ENCODE measurements around the gene CHKB. TPM values are rescaled to one million over a fixed set of nuclear protein-coding genes. Genes with fewer than 3 reads are reported as not detected.

Gene CHKB
- total RNA-seq, result 10 to 100 TPM; 31.7 to 60.1 (median 39.9) TPM
- polyA plus RNA-seq, result 100 to 1,000 TPM in 1 of 2 donors, 10 to 100 TPM in 1; 27.1 to 251 TPM
- long read RNA-seq, donor 1, transcript CHKB-212 (9 exons, 2,069 nt), result major isoform, 19 of 75 reads
- long read RNA-seq, donor 1, transcript CHKB-201 (11 exons, 1,638 nt), result minor isoform, 15 of 75 reads
- long read RNA-seq, donor 1, transcript CHKB-208 (8 exons, 2,114 nt), result minor isoform, 6 of 75 reads
- long read RNA-seq, donor 1, partial matches to known transcripts, result 26 of 75 reads
- long read RNA-seq, donor 1, other reads (novel, unspliced or antisense), result 9 of 75 reads
- long read RNA-seq, donor 2, transcript CHKB-201 (11 exons, 1,638 nt), result minor isoform, 13 of 64 reads
- long read RNA-seq, donor 2, transcript CHKB-208 (8 exons, 2,114 nt), result minor isoform, 6 of 64 reads
- long read RNA-seq, donor 2, transcript CHKB-212 (9 exons, 2,069 nt), result major isoform, 16 of 64 reads
- long read RNA-seq, donor 2, partial matches to known transcripts, result 16 of 64 reads
- long read RNA-seq, donor 2, other reads (novel, unspliced or antisense), result 10 of 64 reads
- long read RNA-seq, donor 3, transcript CHKB-201 (11 exons, 1,638 nt), result major isoform, 23 of 28 reads
- long read RNA-seq, donor 3, partial matches to known transcripts, result 2 of 28 reads
- long read RNA-seq, donor 3, other reads (novel, unspliced or antisense), result 1 of 28 reads

GRCh38 chr22:50582493-50583293 is at the start of gene CHKB:
Gene CHKB (minus strand): TSS chr22:50582849. CDS start chr22:50582781, 68 bp downstream.
- intact Hi-C loops (cut with DNase I), result loop anchor here in 3 of 10 donors (2.0 to 5.0 kb wide), 3 partner anchors 20 to 60 kb away; partner anchors contain the start of gene SYCE3 (in 1 of the 3)
- TF ChIP-seq CTCF (IDR thresholded peaks at IDR 0.05), result peak in 1 of 9 donors; percentile 43
- H3K36me3 ChIP-seq, result peaks cover 0 to 29% (median 6%) of the 10 kb centered on the region in 9 donors
- peaks cover 5 to 48% (median 37%) of the 10 kb centered on the region in 9 donors for H3K4me1 ChIP-seq
- peak; percentile 94 to 98 (median 97) for ATAC-seq
- DNase-seq, result peak; percentile 99
- 0% methylated on average over 86 to 96 of the region's 96 CpGs for WGBS, 2 donors
- H3K27me3 ChIP-seq, result no peaks in the 10 kb centered on the region
- peak within 1 kb of the TSS; percentile 96 to 100 (median 97) for H3K27ac ChIP-seq
- H3K4me3 ChIP-seq, result peak within 1 kb of the TSS; percentile 58 to 88 (median 78)
- no peaks in the 10 kb centered on the region for H3K9me3 ChIP-seq

- WGBS, 2 donors, result 91 to 95% methylated on average over 5 of the region's 5 CpGs
- Histone ChIP-seq H3K4me3 (no peak overlapping the region), H3K27ac (no peak overlapping the region), H3K36me3 (peaks cover 0 to 9% (median 0%) of the 10 kb centered on the region in 9 donors), H3K4me1 (peaks cover 7 to 34% (median 24%) of the 10 kb centered on the region in 9 donors), H3K9me3 (no peaks in the 10 kb centered on the region), H3K27me3 (no peaks in the 10 kb centered on the region)
- intact Hi-C loops (cut with DNase I), result no loop called here
- no peak for ATAC-seq
- TF ChIP-seq CTCF (IDR thresholded peaks at IDR 0.05), result no peak
- DNase-seq, result no peak
Measured at GRCh38 chr22:50630376-50630775, 47.7 kb upstream of the CHKB start.

GRCh38 chr22:50628543-50629134 is 46.0 kb upstream of the CHKB start:
- Histone ChIP-seq H3K36me3 (peaks cover 0 to 18% (median 0%) of the 10 kb centered on the region in 9 donors), H3K27me3 (no peaks in the 10 kb centered on the region), H3K9me3 (no peaks in the 10 kb centered on the region), H3K27ac (peak overlapping the region; percentile 64 to 93 (median 86)), H3K4me1 (peaks cover 7 to 34% (median 24%) of the 10 kb centered on the region in 9 donors), H3K4me3 (peak overlapping the region; percentile 41 to 95 (median 82))
- WGBS, 2 donors, result 27 to 31% methylated on average over 16 of the region's 16 CpGs
- no peak for DNase-seq
- intact Hi-C loops (cut with DNase I), result loop anchor here in 6 of 10 donors (1.0 to 5.0 kb wide), 7 partner anchors 44 to 84 kb away; partner anchors contain the start of gene SHANK3 (in 4 of the 6)
- ATAC-seq, result peak in 2 of 8 donors; percentile 2 to 4
- no peak for TF ChIP-seq CTCF (IDR thresholded peaks at IDR 0.05)
